ENCODE data around the gene RIT2. TPM values are rescaled to one million over a fixed set of nuclear protein-coding genes. Genes with fewer than 3 reads are reported as not detected.
"Not testable (repeated sequence)": the region's sequence is repeated elsewhere in the genome, so short reads cannot be mapped to it uniquely, and the experiment has no call there.

The RIT2 gene
- total RNA-seq, 1 donor from 2014 or later = not detected

GRCh38 chr18:42756214-42756613 is 359.3 kb downstream of the RIT2 start:
- DNase-seq = no peak
- H3K4me3 Mint-ChIP-seq = no peak overlapping the region
- no peaks in the 10 kb centered on the region for H3K9me3 Mint-ChIP-seq
- intact Hi-C loops (cut with micrococcal nuclease) = no loop called here
- no peaks in the 10 kb centered on the region for H3K36me3 Mint-ChIP-seq (ENCODE audit: low read depth)
- no peaks in the 10 kb centered on the region for H3K27me3 Mint-ChIP-seq
- no peaks in the 10 kb centered on the region for H3K4me1 Mint-ChIP-seq
- no peak overlapping the region for H3K27ac Mint-ChIP-seq

GRCh38 chr18:42752916-42753315 is 362.6 kb downstream of the RIT2 start:
- no peaks in the 10 kb centered on the region for H3K4me1 Mint-ChIP-seq
- H3K27ac Mint-ChIP-seq = no peak overlapping the region
- H3K36me3 Mint-ChIP-seq (ENCODE audit: low read depth) = no peaks in the 10 kb centered on the region
- H3K27me3 Mint-ChIP-seq = no peaks in the 10 kb centered on the region
- no peak overlapping the region for H3K4me3 Mint-ChIP-seq
- no peaks in the 10 kb centered on the region for H3K9me3 Mint-ChIP-seq
- DNase-seq = no peak
- intact Hi-C loops (cut with micrococcal nuclease) = no loop called here

- Mint-ChIP-seq H3K36me3 (ENCODE audit: low read depth) (no peaks in the 10 kb centered on the region), H3K9me3 (no peaks in the 10 kb centered on the region), H3K4me3 (no peak overlapping the region), H3K27me3 (no peaks in the 10 kb centered on the region), H3K4me1 (no peaks in the 10 kb centered on the region), H3K27ac (no peak overlapping the region)
- intact Hi-C loops (cut with micrococcal nuclease) = no loop called here
- no peak for DNase-seq
Observed at GRCh38 chr18:42746794-42747193, 368.7 kb downstream of the RIT2 start.

GRCh38 chr18:42745931-42746330 is 369.6 kb downstream of the RIT2 start:
- no peaks in the 10 kb centered on the region for H3K9me3 Mint-ChIP-seq
- intact Hi-C loops (cut with micrococcal nuclease) = no loop called here
- no peak for DNase-seq

GRCh38 chr18:42745171-42745570 is 370.3 kb downstream of the RIT2 start:
- DNase-seq = no peak
- H3K36me3 Mint-ChIP-seq (ENCODE audit: low read depth) = no peaks in the 10 kb centered on the region
- H3K4me1 Mint-ChIP-seq = no peaks in the 10 kb centered on the region
- intact Hi-C loops (cut with micrococcal nuclease) = no loop called here
- no peak overlapping the region for H3K27ac Mint-ChIP-seq
- no peak overlapping the region for H3K4me3 Mint-ChIP-seq
- no peaks in the 10 kb centered on the region for H3K27me3 Mint-ChIP-seq
- no peaks in the 10 kb centered on the region for H3K9me3 Mint-ChIP-seq

More at GRCh38 chr18:42745931-42746330, 369.6 kb downstream of the RIT2 start:
- Mint-ChIP-seq H3K27ac (no peak overlapping the region), H3K4me1 (no peaks in the 10 kb centered on the region), H3K36me3 (ENCODE audit: low read depth) (no peaks in the 10 kb centered on the region), H3K4me3 (no peak overlapping the region), H3K27me3 (no peaks in the 10 kb centered on the region)

GRCh38 chr18:42743373-42744138 is 371.9 kb downstream of the RIT2 start:
- intact Hi-C loops (cut with micrococcal nuclease) = no loop called here
- Mint-ChIP-seq H3K4me3 (no peak overlapping the region), H3K9me3 (no peaks in the 10 kb centered on the region)

GRCh38 chr18:42742969-42743368 is 372.5 kb downstream of the RIT2 start:
- no peak overlapping the region for H3K27ac Mint-ChIP-seq
- DNase-seq = no peak
- no peak overlapping the region for H3K4me3 Mint-ChIP-seq
- intact Hi-C loops (cut with micrococcal nuclease) = no loop called here
- H3K27me3 Mint-ChIP-seq = no peaks in the 10 kb centered on the region
- no peaks in the 10 kb centered on the region for H3K4me1 Mint-ChIP-seq
- H3K36me3 Mint-ChIP-seq (ENCODE audit: low read depth) = no peaks in the 10 kb centered on the region
- H3K9me3 Mint-ChIP-seq = no peaks in the 10 kb centered on the region

More at GRCh38 chr18:42743373-42744138, 371.9 kb downstream of the RIT2 start:
- DNase-seq = no peak
- Mint-ChIP-seq H3K27me3 (no peaks in the 10 kb centered on the region), H3K27ac (no peak overlapping the region), H3K4me1 (no peaks in the 10 kb centered on the region), H3K36me3 (ENCODE audit: low read depth) (no peaks in the 10 kb centered on the region)

GRCh38 chr18:42742474-42742873 is 373.0 kb downstream of the RIT2 start:
- H3K4me1 Mint-ChIP-seq = no peaks in the 10 kb centered on the region
- H3K27ac Mint-ChIP-seq = no peak overlapping the region
- H3K4me3 Mint-ChIP-seq = no peak overlapping the region
- intact Hi-C loops (cut with micrococcal nuclease) = no loop called here
- no peaks in the 10 kb centered on the region for H3K9me3 Mint-ChIP-seq
- H3K36me3 Mint-ChIP-seq (ENCODE audit: low read depth) = no peaks in the 10 kb centered on the region
- no peak for DNase-seq
- no peaks in the 10 kb centered on the region for H3K27me3 Mint-ChIP-seq

GRCh38 chr18:42741805-42742347 is 373.6 kb downstream of the RIT2 start:
- intact Hi-C loops (cut with micrococcal nuclease); DNase-seq: not testable (repeated sequence)

GRCh38 chr18:42741299-42741698 is 374.2 kb downstream of the RIT2 start:
- H3K27ac Mint-ChIP-seq; H3K4me1 Mint-ChIP-seq; H3K36me3 Mint-ChIP-seq (ENCODE audit: low read depth); intact Hi-C loops (cut with micrococcal nuclease); H3K9me3 Mint-ChIP-seq; DNase-seq; H3K4me3 Mint-ChIP-seq; H3K27me3 Mint-ChIP-seq: not testable (repeated sequence)

More at GRCh38 chr18:42741805-42742347, 373.6 kb downstream of the RIT2 start:
- H3K27me3 Mint-ChIP-seq; H3K36me3 Mint-ChIP-seq (ENCODE audit: low read depth); H3K4me3 Mint-ChIP-seq; H3K27ac Mint-ChIP-seq; H3K4me1 Mint-ChIP-seq; H3K9me3 Mint-ChIP-seq: not testable (repeated sequence)

GRCh38 chr18:42736074-42736473 is 379.4 kb downstream of the RIT2 start:
- H3K4me3 Mint-ChIP-seq = no peak overlapping the region
- no peaks in the 10 kb centered on the region for H3K9me3 Mint-ChIP-seq
- no peaks in the 10 kb centered on the region for H3K4me1 Mint-ChIP-seq
- intact Hi-C loops (cut with micrococcal nuclease) = no loop called here
- DNase-seq = no peak
- H3K27me3 Mint-ChIP-seq = no peaks in the 10 kb centered on the region
- H3K36me3 Mint-ChIP-seq (ENCODE audit: low read depth) = no peaks in the 10 kb centered on the region
- H3K27ac Mint-ChIP-seq = no peak overlapping the region

GRCh38 chr18:42734520-42734919 is 381.0 kb downstream of the RIT2 start:
- no peaks in the 10 kb centered on the region for H3K36me3 Mint-ChIP-seq (ENCODE audit: low read depth)
- no peak overlapping the region for H3K27ac Mint-ChIP-seq
- H3K4me3 Mint-ChIP-seq = no peak overlapping the region

GRCh38 chr18:42730272-42730671 is 385.2 kb downstream of the RIT2 start:
- intact Hi-C loops (cut with micrococcal nuclease) = no loop called here
- Mint-ChIP-seq H3K9me3 (no peaks in the 10 kb centered on the region), H3K27ac (no peak overlapping the region), H3K36me3 (ENCODE audit: low read depth) (no peaks in the 10 kb centered on the region), H3K27me3 (no peaks in the 10 kb centered on the region), H3K4me1 (no peaks in the 10 kb centered on the region), H3K4me3 (no peak overlapping the region)
- DNase-seq = no peak

More at GRCh38 chr18:42734520-42734919, 381.0 kb downstream of the RIT2 start:
- no peak for DNase-seq
- no peaks in the 10 kb centered on the region for H3K4me1 Mint-ChIP-seq
- no peaks in the 10 kb centered on the region for H3K27me3 Mint-ChIP-seq
- H3K9me3 Mint-ChIP-seq = no peaks in the 10 kb centered on the region
- intact Hi-C loops (cut with micrococcal nuclease) = no loop called here

- no peaks in the 10 kb centered on the region for H3K27me3 Mint-ChIP-seq
- no peaks in the 10 kb centered on the region for H3K36me3 Mint-ChIP-seq (ENCODE audit: low read depth)
- intact Hi-C loops (cut with micrococcal nuclease) = no loop called here
- no peak overlapping the region for H3K4me3 Mint-ChIP-seq
- DNase-seq = no peak
- H3K27ac Mint-ChIP-seq = no peak overlapping the region
- no peaks in the 10 kb centered on the region for H3K4me1 Mint-ChIP-seq
- H3K9me3 Mint-ChIP-seq = no peaks in the 10 kb centered on the region
Observed at GRCh38 chr18:42719221-42719620, 396.3 kb downstream of the RIT2 start.

- Mint-ChIP-seq H3K36me3 (ENCODE audit: low read depth) (no peaks in the 10 kb centered on the region), H3K4me3 (no peak overlapping the region), H3K9me3 (no peaks in the 10 kb centered on the region), H3K27me3 (no peaks in the 10 kb centered on the region), H3K4me1 (no peaks in the 10 kb centered on the region), H3K27ac (no peak overlapping the region)
- no peak for DNase-seq
- intact Hi-C loops (cut with micrococcal nuclease) = no loop called here
Observed at GRCh38 chr18:42712065-42712464, 403.4 kb downstream of the RIT2 start.

Data from activated CD4-positive, alpha-beta T cell treated with anti-CD3 and anti-CD28 coated beads, Interleukin-2, amount 10 ng/mL, durations not matched to agents 24 days and 14 days (primary cell).